H7 (cell line): ENCODE measurements around the gene PCGF3. TPM values are rescaled to one million over a fixed set of nuclear protein-coding genes. Genes with fewer than 3 reads are reported as not detected.
A peak's percentile ranks its signal among the peaks of the same experiment; 100 is the strongest.
"Not testable (repeated sequence)": the region's sequence is repeated elsewhere in the genome, so short reads cannot be mapped to it uniquely, and the experiment has no call there.

Source experiments
- DNase-seq: peaks from one replicate; pipeline ENCODE4 v3.0.0; 2012
- H3K27me3 ChIP-seq: 2 replicates; pipeline ENCODE4 v1.6.0; 2011; ENCODE audit warnings: mild to moderate bottlenecking, low read length; ENCODE audit not compliant: control insufficient read depth, insufficient read depth
- H3K36me3 ChIP-seq: replicated peaks from 2 replicates; pipeline ENCODE4 v1.5.1; 2011; ENCODE audit warnings: low read length; ENCODE audit not compliant: control insufficient read depth, insufficient read depth
- H3K4me3 ChIP-seq: 2 replicates; pipeline ENCODE4 v1.5.1; 2011; ENCODE audit warnings: low read depth, mild to moderate bottlenecking, control low read depth, low read length, moderate library complexity; ENCODE audit not compliant: insufficient read depth
- total RNA-seq: library from RNA; depleted of rRNA; stranded (reverse); fragments of >200 nt; shearing (Covaris generic); gene quantifications from 2 replicates; pipeline ENCODE4 v1.2.3, GENCODE V29; 2014

Gene PCGF3
- total RNA-seq, 1 experiment from 2014 or later = 53.6 TPM

- Histone ChIP-seq H3K36me3 (no peaks in the 10 kb centered on the region), H3K27me3 (no peaks in the 10 kb centered on the region), H3K4me3 (no peak overlapping the region; the same call in 1 of the 2 replicates)
- no peak for DNase-seq
These were observed 40.9 kb upstream of the PCGF3 start for GRCh38 chr4:664713-665231.

GRCh38 chr4:665381-665750, 40.3 kb upstream of the PCGF3 start:
- Histone ChIP-seq H3K4me3 (no peak overlapping the region), H3K36me3 (no peaks in the 10 kb centered on the region), H3K27me3 (no peaks in the 10 kb centered on the region)
- no peak for DNase-seq

- Histone ChIP-seq H3K4me3 (no peak overlapping the region), H3K27me3 (no peaks in the 10 kb centered on the region), H3K36me3 (no peaks in the 10 kb centered on the region)
- no peak for DNase-seq
These were observed 39.7 kb upstream of the PCGF3 start for GRCh38 chr4:665751-666435.

GRCh38 chr4:666436-666810, 39.2 kb upstream of the PCGF3 start:
- DNase-seq = no peak
- no peak overlapping the region for H3K4me3 ChIP-seq
- H3K36me3 ChIP-seq = peaks cover under 1% of the 10 kb centered on the region; the same call in 1 of the 2 replicates
- no peaks in the 10 kb centered on the region for H3K27me3 ChIP-seq

DNA sequence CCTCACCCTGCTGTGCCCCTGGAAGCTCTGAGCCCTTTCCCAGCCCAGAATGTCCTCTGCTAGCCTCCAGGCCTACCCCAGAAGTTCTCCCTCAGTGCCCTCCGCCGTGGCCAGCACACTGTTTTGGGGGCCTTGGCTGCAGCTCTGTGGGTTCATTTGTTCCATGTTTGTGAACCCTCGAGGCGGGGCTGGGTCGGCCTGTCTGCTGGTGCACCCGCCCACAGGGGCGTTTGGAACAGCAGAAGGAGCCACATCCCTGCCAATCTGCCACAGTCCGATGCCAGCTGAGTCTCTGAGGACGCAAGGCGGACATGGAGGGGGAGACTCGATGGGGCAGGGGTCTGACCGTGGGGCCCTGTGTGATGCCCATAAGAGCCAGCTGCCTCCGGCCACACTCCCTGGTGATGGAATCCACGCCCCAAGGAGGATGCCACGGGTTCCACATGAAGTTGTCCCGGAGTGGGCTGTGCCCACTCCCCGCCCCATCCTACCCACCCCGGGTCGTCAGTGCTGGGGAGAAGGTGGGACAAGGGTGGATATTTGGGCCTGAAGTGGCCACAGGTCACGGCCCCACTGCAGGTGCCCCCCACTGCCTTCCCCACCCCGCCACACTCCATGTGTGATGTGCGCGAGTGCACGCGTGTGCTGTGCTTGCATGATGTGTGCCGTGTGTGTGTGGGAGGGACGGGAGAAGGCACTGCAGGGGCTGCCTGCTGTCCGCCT, 38.6 kb upstream of the PCGF3 start:
- no peak for DNase-seq
- no peaks in the 10 kb centered on the region for H3K27me3 ChIP-seq
- H3K4me3 ChIP-seq = no peak overlapping the region
- peaks cover 6% of the 10 kb centered on the region for H3K36me3 ChIP-seq

DNA sequence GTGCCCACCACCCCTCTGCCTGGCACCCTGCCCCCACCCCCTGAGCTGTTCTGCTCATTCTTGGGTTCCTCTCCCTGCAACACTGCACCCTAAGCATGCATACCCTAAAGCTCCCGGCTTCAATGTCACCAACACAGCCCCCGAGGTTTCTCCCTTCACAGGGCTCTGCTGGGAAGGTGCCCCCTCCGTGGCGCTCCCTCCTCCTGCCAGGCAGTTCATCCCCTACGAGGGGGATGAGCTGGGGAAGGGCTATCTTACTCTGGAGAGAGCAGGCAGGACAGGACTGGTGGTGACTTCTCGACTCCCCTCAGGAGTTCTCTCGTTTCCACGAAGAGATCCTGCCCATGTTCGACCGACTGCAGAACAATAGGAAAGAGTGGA, 38.1 kb upstream of the PCGF3 start:
- Histone ChIP-seq H3K27me3 (no peaks in the 10 kb centered on the region), H3K4me3 (no peak overlapping the region), H3K36me3 (peaks cover 12% of the 10 kb centered on the region)
- no peak for DNase-seq

- peaks cover 14% of the 10 kb centered on the region for H3K36me3 ChIP-seq
- H3K27me3 ChIP-seq, DNase-seq, H3K4me3 ChIP-seq: not testable (repeated sequence)
These were observed 37.4 kb upstream of the PCGF3 start for GRCh38 chr4:668219-668618.

- peaks cover 14% of the 10 kb centered on the region for H3K36me3 ChIP-seq
- not testable (repeated sequence) for H3K27me3 ChIP-seq, DNase-seq, H3K4me3 ChIP-seq
These were observed 35.6 kb upstream of the PCGF3 start for GRCh38 chr4:669806-670559.

DNA sequence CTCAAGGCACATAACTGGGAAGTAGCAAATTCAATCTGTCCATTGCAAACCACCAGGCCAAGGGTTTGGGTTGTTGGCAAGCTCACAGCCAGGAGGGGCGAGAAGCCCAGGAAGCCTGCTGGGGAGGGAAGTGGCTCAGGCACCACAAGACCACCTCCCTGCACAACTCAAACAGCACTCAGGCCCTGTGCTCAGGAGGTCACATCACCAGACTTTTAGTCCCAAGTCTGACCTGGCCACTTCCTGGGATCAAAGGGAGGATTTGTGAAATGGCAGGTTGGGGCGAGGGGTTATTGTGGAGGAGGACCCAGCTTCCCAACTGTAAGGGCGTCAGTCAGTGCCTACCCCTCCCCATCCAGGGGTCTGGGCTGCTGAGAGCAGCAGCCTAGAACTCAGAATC, 33.9 kb upstream of the PCGF3 start:
- peaks cover 14% of the 10 kb centered on the region for H3K36me3 ChIP-seq
- no peak for DNase-seq
- H3K27me3 ChIP-seq = no peaks in the 10 kb centered on the region

GRCh38 chr4:673349-674091, 32.1 kb upstream of the PCGF3 start:
- Histone ChIP-seq H3K27me3 (no peaks in the 10 kb centered on the region), H3K36me3 (peaks cover 14% of the 10 kb centered on the region), H3K4me3 (peak overlapping the region; percentile 82)
- DNase-seq = no peak

More for the DNA sequence above, 33.9 kb upstream of the PCGF3 start:
- no peak overlapping the region for H3K4me3 ChIP-seq

DNA sequence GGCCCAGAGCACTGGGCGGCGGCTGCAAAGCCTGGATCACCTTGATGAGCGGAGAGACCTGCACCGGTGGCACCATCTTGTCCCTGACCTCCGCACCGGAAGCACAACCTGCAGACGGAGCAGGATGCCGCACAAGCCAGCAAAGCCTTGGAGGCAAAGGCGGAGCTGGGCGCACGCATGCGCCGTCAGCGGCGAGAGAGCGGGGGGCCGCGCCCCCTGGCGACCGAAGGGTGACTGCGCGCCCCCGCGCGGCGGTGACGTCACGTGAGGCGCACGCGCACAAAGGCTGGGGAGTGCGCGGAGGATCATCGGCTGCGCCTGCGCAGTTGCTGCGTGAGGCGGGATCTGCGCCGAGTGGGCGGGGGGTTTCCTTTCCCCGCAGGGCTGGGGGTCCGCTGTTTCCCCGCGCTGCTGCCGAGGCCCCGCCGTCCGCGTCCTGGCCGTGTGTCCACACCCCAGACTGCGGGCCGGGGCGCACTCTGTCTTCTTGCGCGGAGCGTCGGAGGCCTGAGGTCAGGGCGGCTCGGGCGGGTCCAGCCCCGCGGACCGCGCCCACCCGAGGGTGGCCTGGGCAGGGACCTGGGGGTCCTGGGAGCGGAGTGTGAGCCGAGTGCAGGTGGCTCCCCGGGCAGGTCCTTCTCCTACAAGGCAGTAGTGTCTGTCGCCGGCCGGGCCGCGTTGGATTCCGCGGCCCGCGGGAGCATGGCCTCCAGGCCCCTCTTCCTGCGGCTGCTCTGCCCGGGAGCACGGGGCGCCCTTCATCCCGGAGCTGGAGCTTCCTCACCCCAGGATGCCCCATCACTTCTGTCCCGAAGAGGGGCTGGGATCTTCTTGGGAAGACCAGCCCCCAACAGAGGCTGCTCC, 31.2 kb upstream of the PCGF3 start, which contains the start of the genes ATP5ME and MYL5:
Gene ATP5ME (minus strand): TSS at position 105 of the 864 bp plus-strand sequence. CDS start 29 bp downstream, at position 76.
Gene MYL5 (plus strand): TSS at position 371 of the 864 bp plus-strand sequence. CDS start 3,485 bp downstream, outside the sequence.
- H3K36me3 ChIP-seq = peaks cover 14% of the 10 kb centered on the region
- DNase-seq = peak; percentile 100
- no peaks in the 10 kb centered on the region; the same call in 1 of the 2 replicates for H3K27me3 ChIP-seq

DNA sequence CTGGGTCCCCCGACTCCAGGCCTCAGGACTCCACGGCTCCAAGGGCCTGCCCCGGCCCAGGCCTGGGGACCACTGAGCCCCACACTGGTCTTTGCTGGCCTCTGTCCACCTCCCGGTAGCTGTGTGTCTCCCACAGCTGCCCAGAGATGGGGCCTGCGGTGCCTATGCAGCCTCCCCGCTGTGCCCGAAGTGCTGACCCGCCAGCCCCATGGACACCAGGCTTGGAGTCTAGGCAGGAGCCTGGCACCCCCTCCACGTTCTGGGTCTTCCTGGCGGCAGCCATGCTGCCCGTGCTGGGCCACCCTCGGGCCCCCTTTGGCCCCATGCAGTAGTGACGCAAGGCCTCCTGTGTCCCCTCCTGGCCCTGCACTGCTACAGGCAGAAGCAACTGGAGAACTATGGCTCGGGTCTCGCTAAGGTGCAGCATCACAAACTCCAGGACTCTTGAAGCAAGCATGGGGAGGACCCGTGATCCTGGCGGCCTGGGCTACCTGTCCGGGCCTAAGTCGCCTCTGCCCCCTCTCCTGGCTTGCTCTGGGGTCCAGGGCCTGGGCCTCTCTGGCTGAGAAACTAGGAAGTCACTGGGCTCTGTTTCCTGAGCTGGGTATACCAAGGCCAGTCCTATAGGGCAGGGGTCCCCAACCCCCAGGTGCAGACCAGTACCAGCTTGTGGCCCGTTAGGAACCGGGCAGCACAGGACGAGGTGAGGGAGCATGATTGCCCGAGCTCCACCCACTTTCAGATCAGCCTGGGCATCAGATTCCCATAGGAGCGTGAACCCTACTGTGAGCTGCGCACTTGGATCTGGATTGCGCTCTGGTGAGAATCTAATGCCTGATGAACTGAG, 30.4 kb upstream of the PCGF3 start:
- Histone ChIP-seq H3K36me3 (peaks cover 14% of the 10 kb centered on the region), H3K27me3 (no peaks in the 10 kb centered on the region; the same call in 1 of the 2 replicates), H3K4me3 (peak overlapping the region; percentile 92)
- no peak for DNase-seq

More for the DNA sequence above, 31.2 kb upstream of the PCGF3 start, which contains the start of the genes ATP5ME and MYL5:
- peak within 1 kb of the TSS; percentile 92 for H3K4me3 ChIP-seq
